Liver (tissue), 9 donors: Measurements from ENCODE around the gene TUBB3. TPM values are rescaled to one million over a fixed set of nuclear protein-coding genes. Genes with fewer than 3 reads are reported as not detected.
A peak's percentile ranks its signal among the peaks of the same experiment; 100 is the strongest.

Source experiments
- DNase-seq: peaks from one replicate; pipeline ENCODE4 v3.0.0-alpha.2; 2017; ENCODE audit warnings: low spot score
- H3K27ac ChIP-seq, 2 donors: one replicate each; pipeline ENCODE4 v1.7.0; 2013; ENCODE audit warnings: inconsistent platforms in 2 of 2, low read length in 2 of 2, control low read depth in 1 of 2, low read depth in 1 of 2, mild to moderate bottlenecking in 1 of 2
- H3K27me3 ChIP-seq, 4 donors: one replicate each; pipeline versions ENCODE4 v1.6.1 to v1.7.0; 2013; ENCODE audit warnings: low read length in 3 of 4, inconsistent platforms in 1 of 4, mild to moderate bottlenecking in 1 of 4, moderate library complexity in 1 of 4; ENCODE audit not compliant: control insufficient read depth in 4 of 4, insufficient read depth in 4 of 4
- H3K36me3 ChIP-seq, 4 donors: one replicate each; pipeline versions ENCODE4 v1.6.1 to v1.7.0; 2013; ENCODE audit warnings: low read length in 3 of 4, mild to moderate bottlenecking in 3 of 4, low read depth in 1 of 4, moderate library complexity in 1 of 4; ENCODE audit not compliant: control insufficient read depth in 4 of 4, insufficient read depth in 3 of 4
- H3K4me1 ChIP-seq, 4 donors: one replicate each; pipeline versions ENCODE4 v1.6.1 to v1.7.0; 2013; ENCODE audit warnings: low read length in 3 of 4, mild to moderate bottlenecking in 3 of 4, moderate library complexity in 1 of 4; ENCODE audit not compliant: control insufficient read depth in 4 of 4, insufficient read depth in 4 of 4
- H3K4me3 ChIP-seq, 3 donors: one replicate each; pipeline versions ENCODE4 v1.6.1 to v1.7.0; 2013; ENCODE audit warnings: low read length in 3 of 3, control low read depth in 1 of 3, low read depth in 1 of 3, mild to moderate bottlenecking in 1 of 3
- H3K9ac ChIP-seq, 2 donors: one replicate each; pipeline ENCODE4 v1.7.0; 2013; ENCODE audit warnings: low read length in 2 of 2, mild to moderate bottlenecking in 2 of 2, moderate library complexity in 2 of 2, control low read depth in 1 of 2, low read depth in 1 of 2
- H3K9me3 ChIP-seq, 4 donors: one replicate each; pipeline versions ENCODE4 v1.6.1 to v1.7.0; 2013; ENCODE audit warnings: low read length in 3 of 4; ENCODE audit not compliant: control insufficient read depth in 4 of 4
- EGR1 ChIP-seq, 2 donors: IDR thresholded peaks; 2 replicates each; pipeline ENCODE4 v1.6.1; 2016 to 2018; ENCODE audit warnings: antibody characterized with exemption in 2 of 2, low read depth in 2 of 2
- FOXA1 ChIP-seq: IDR thresholded peaks from 2 replicates; pipeline ENCODE4 v1.6.1; 2016; ENCODE audit warnings: antibody characterized with exemption
- FOXA2 ChIP-seq: IDR thresholded peaks from 2 replicates; pipeline ENCODE4 v1.6.1; 2016; ENCODE audit warnings: antibody characterized with exemption
- GABPA ChIP-seq, 2 donors: IDR thresholded peaks in 1 of 2; conservative IDR thresholded peaks in 1 of 2; 2 replicates each; pipeline ENCODE4 v1.6.1; 2016; ENCODE audit warnings: antibody characterized with exemption in 2 of 2, mild to moderate bottlenecking in 1 of 2, moderate library complexity in 1 of 2
- HNF4A ChIP-seq, 2 donors: conservative IDR thresholded peaks; 2 replicates each; pipeline ENCODE4 v1.6.1; 2016; ENCODE audit warnings: antibody characterized with exemption in 2 of 2, mild to moderate bottlenecking in 2 of 2
- HNF4G ChIP-seq: IDR thresholded peaks from 2 replicates; pipeline ENCODE4 v1.6.1; 2016; ENCODE audit warnings: antibody characterized with exemption
- JUND ChIP-seq, 2 donors: IDR thresholded peaks; 2 replicates each; pipeline ENCODE4 v1.6.1; 2016; ENCODE audit warnings: antibody characterized with exemption in 2 of 2
- NR2F2 ChIP-seq: IDR thresholded peaks from 2 replicates; pipeline ENCODE4 v1.6.1; 2016; ENCODE audit warnings: antibody characterized with exemption
- RAD21 ChIP-seq, 2 donors: IDR thresholded peaks; 2 replicates each; pipeline ENCODE4 v1.6.1; 2016; ENCODE audit warnings: antibody characterized with exemption in 2 of 2, mild to moderate bottlenecking in 2 of 2
- RXRA ChIP-seq, 2 donors: IDR thresholded peaks; 2 replicates each; pipeline ENCODE4 v1.6.1; 2017 to 2018; ENCODE audit warnings: antibody characterized with exemption in 2 of 2, mild to moderate bottlenecking in 1 of 2
- SP1 ChIP-seq: IDR thresholded peaks from 2 replicates; pipeline ENCODE4 v1.6.1; 2018; ENCODE audit warnings: antibody characterized with exemption, mild to moderate bottlenecking
- TAF1 ChIP-seq: conservative IDR thresholded peaks from 2 replicates; pipeline ENCODE4 v1.6.1; 2016; ENCODE audit warnings: antibody characterized with exemption, mild to moderate bottlenecking
- YY1 ChIP-seq: IDR thresholded peaks from 2 replicates; pipeline ENCODE4 v1.6.1; 2016; ENCODE audit warnings: antibody characterized with exemption, mild to moderate bottlenecking
- WGBS: extraction: QIAGEN DNeasy Blood & Tissue Kit; methylation state at CpG from one replicate; pipeline ENCODE4 v1.1.7; 2013; 5-methylcytosine and 5-hydroxymethylcytosine counted together
- polyA plus RNA-seq, 2 donors: library from polyadenylated mRNA; stranded (reverse) in 1 of 2; unstranded in 1 of 2; fragments of 200-250 nt in 1 of 2; fragments of >200 nt in 1 of 2; fragmentation: Nextera tagmentation in 1 of 2; extraction: Ambion mirVana in 1 of 2; gene quantifications; one replicate each; pipeline versions ENCODE4 v1.2.1 to v1.2.3, GENCODE V29; 2013 to 2015
- total RNA-seq, 2 donors: library from RNA; depleted of rRNA; stranded (reverse); fragments of >200 nt; gene quantifications; one replicate each; pipeline ENCODE4 v1.2.3, GENCODE V29; 2014
- TF ChIP-seq, protein P1 (sequence below): fragments of 150-350 bp; IDR thresholded peaks from 2 replicates; pipeline ENCODE4 v1.5.1; 2017; ENCODE audit warnings: improper control_type of control experiment, low read depth, low read length; ENCODE audit not compliant: missing input control
- TF ChIP-seq, protein P2 (sequence below): IDR thresholded peaks from 2 replicates; pipeline ENCODE4 v1.6.1; 2016; ENCODE audit warnings: antibody characterized with exemption
- TF ChIP-seq, protein P3 (sequence below): IDR thresholded peaks from 2 replicates; pipeline ENCODE4 v1.6.1; 2016; ENCODE audit warnings: antibody characterized with exemption
- TF ChIP-seq, protein P4 (sequence below): IDR thresholded peaks from 2 replicates; pipeline ENCODE4 v1.6.1; 2016; ENCODE audit warnings: antibody characterized with exemption, mild to moderate bottlenecking
- donor health status: healthy.
- donor health status: healthy.
- donor health status: healthy.
- donor health status: healthy.
- donor health status: healthy.

Gene TUBB3
- total and polyA plus RNA-seq, 4 donors = 0.17 to 0.89 (median 0.25) TPM; not detected in 1

DNA sequence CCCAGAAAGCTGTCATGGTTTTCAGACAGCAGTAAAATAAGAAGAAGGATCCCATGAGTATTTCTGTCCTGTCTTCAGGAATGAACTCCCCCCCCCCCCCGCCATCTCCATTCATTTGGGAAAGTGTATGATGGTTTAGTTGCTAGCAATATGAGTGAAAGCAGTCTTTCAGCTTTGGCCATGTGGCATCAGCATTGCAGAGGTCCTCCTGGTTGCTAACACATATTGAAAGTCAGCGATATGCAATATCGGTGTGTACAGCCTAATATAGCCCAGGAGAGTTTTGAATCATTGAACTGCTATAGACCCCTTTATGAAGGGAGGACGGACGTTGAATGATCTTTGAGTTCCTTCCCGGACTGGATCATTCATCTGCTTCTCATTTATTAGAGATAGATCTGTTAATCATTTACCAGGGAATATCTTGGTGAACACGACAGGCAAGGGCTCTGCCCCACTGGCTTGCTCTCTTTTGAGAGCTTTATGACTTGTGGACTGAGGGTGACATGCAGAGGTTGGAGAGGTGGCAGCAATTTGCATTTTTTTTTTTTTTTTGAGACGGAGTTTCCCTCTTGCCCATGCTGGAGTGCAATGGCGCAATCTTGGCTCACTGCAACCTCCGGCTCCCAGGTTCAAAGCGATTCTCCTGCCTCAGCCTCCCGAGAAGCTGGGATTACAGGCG lies 50.7 kb downstream of the TUBB3 start:
- Histone ChIP-seq H3K9me3 (no peaks in the 10 kb centered on the region), H3K4me1 (peaks cover 6 to 40% (median 26%) of the 10 kb centered on the region in 4 donors), H3K9ac (no peak overlapping the region), H3K27me3 (no peaks in the 10 kb centered on the region), H3K27ac (peak overlapping the region; percentile 31 to 48), H3K4me3 (peak overlapping the region; percentile 86 to 92 (median 88)), H3K36me3 (peaks cover 0 to 5% (median 3%) of the 10 kb centered on the region in 4 donors)
- TF ChIP-seq RAD21 (IDR thresholded peaks at IDR 0.05) = peak; percentile 37 to 41
- no peak for TF ChIP-seq GABPA (IDR thresholded peaks at IDR 0.05 in 1 of 2, conservative IDR thresholded peaks at IDR 0.05 in 1 of 2)
- peak in 1 of 2 donors; percentile 25 for TF ChIP-seq HNF4A (conservative IDR thresholded peaks at IDR 0.05)
- TF ChIP-seq RXRA (IDR thresholded peaks at IDR 0.05) = peak in 1 of 2 donors; percentile 13
- TF ChIP-seq, protein P1, sequence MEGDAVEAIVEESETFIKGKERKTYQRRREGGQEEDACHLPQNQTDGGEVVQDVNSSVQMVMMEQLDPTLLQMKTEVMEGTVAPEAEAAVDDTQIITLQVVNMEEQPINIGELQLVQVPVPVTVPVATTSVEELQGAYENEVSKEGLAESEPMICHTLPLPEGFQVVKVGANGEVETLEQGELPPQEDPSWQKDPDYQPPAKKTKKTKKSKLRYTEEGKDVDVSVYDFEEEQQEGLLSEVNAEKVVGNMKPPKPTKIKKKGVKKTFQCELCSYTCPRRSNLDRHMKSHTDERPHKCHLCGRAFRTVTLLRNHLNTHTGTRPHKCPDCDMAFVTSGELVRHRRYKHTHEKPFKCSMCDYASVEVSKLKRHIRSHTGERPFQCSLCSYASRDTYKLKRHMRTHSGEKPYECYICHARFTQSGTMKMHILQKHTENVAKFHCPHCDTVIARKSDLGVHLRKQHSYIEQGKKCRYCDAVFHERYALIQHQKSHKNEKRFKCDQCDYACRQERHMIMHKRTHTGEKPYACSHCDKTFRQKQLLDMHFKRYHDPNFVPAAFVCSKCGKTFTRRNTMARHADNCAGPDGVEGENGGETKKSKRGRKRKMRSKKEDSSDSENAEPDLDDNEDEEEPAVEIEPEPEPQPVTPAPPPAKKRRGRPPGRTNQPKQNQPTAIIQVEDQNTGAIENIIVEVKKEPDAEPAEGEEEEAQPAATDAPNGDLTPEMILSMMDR = no peak
- peak; percentile 34 for TF ChIP-seq SP1
- TF ChIP-seq, protein P2, sequence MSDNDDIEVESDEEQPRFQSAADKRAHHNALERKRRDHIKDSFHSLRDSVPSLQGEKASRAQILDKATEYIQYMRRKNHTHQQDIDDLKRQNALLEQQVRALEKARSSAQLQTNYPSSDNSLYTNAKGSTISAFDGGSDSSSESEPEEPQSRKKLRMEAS = no peak
- no peak for TF ChIP-seq JUND (IDR thresholded peaks at IDR 0.05)
- TF ChIP-seq TAF1 = no peak
- 42% methylated on average over 13 of the region's 13 CpGs for WGBS
- DNase-seq = no peak

GRCh38 chr16:89974870-89975269 lies 51.7 kb downstream of the TUBB3 start:
- no peak overlapping the region for H3K4me3 ChIP-seq
- no peak for DNase-seq
- peaks cover 6 to 40% (median 26%) of the 10 kb centered on the region in 4 donors for H3K4me1 ChIP-seq
- H3K9me3 ChIP-seq = no peaks in the 10 kb centered on the region
- H3K27me3 ChIP-seq = no peaks in the 10 kb centered on the region
- H3K27ac ChIP-seq = no peak overlapping the region
- H3K9ac ChIP-seq = no peak overlapping the region
- peaks cover 0 to 5% (median 5%) of the 10 kb centered on the region in 4 donors for H3K36me3 ChIP-seq
- TF ChIP-seq HNF4G = no peak
- TF ChIP-seq GABPA (IDR thresholded peaks at IDR 0.05 in 1 of 2, conservative IDR thresholded peaks at IDR 0.05 in 1 of 2) = no peak
- TF ChIP-seq, protein P3, sequence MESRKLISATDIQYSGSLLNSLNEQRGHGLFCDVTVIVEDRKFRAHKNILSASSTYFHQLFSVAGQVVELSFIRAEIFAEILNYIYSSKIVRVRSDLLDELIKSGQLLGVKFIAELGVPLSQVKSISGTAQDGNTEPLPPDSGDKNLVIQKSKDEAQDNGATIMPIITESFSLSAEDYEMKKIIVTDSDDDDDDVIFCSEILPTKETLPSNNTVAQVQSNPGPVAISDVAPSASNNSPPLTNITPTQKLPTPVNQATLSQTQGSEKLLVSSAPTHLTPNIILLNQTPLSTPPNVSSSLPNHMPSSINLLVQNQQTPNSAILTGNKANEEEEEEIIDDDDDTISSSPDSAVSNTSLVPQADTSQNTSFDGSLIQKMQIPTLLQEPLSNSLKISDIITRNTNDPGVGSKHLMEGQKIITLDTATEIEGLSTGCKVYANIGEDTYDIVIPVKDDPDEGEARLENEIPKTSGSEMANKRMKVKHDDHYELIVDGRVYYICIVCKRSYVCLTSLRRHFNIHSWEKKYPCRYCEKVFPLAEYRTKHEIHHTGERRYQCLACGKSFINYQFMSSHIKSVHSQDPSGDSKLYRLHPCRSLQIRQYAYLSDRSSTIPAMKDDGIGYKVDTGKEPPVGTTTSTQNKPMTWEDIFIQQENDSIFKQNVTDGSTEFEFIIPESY = no peak
- no peak for TF ChIP-seq RXRA (IDR thresholded peaks at IDR 0.05)
- no peak for TF ChIP-seq JUND (IDR thresholded peaks at IDR 0.05)
- no peak for TF ChIP-seq FOXA2
- TF ChIP-seq, protein P2 = no peak
- TF ChIP-seq, protein P1 = no peak
- TF ChIP-seq YY1 = no peak
- TF ChIP-seq, protein P4, sequence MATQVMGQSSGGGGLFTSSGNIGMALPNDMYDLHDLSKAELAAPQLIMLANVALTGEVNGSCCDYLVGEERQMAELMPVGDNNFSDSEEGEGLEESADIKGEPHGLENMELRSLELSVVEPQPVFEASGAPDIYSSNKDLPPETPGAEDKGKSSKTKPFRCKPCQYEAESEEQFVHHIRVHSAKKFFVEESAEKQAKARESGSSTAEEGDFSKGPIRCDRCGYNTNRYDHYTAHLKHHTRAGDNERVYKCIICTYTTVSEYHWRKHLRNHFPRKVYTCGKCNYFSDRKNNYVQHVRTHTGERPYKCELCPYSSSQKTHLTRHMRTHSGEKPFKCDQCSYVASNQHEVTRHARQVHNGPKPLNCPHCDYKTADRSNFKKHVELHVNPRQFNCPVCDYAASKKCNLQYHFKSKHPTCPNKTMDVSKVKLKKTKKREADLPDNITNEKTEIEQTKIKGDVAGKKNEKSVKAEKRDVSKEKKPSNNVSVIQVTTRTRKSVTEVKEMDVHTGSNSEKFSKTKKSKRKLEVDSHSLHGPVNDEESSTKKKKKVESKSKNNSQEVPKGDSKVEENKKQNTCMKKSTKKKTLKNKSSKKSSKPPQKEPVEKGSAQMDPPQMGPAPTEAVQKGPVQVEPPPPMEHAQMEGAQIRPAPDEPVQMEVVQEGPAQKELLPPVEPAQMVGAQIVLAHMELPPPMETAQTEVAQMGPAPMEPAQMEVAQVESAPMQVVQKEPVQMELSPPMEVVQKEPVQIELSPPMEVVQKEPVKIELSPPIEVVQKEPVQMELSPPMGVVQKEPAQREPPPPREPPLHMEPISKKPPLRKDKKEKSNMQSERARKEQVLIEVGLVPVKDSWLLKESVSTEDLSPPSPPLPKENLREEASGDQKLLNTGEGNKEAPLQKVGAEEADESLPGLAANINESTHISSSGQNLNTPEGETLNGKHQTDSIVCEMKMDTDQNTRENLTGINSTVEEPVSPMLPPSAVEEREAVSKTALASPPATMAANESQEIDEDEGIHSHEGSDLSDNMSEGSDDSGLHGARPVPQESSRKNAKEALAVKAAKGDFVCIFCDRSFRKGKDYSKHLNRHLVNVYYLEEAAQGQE = no peak
- TF ChIP-seq HNF4A (conservative IDR thresholded peaks at IDR 0.05) = no peak
- TF ChIP-seq NR2F2 = no peak
- no peak for TF ChIP-seq EGR1 (IDR thresholded peaks at IDR 0.05; ENCODE audit: low read depth in 2 of 2)
- TF ChIP-seq SP1 = no peak
- TF ChIP-seq FOXA1 = no peak
- TF ChIP-seq RAD21 (IDR thresholded peaks at IDR 0.05) = no peak
- WGBS = 88% methylated on average over 2 of the region's 2 CpGs
